SK-N-MC (cell line): Measurements from ENCODE around the gene SHANK2.

Experiments used
- DNase-seq: peaks from one replicate; pipeline ENCODE4 v3.0.0-alpha.2; 2011; ENCODE audit warnings: low read depth, low spot score
- H3K27ac ChIP-seq: fragments of 200-600 bp; sonication (generic); 2 replicates; pipeline ENCODE4 v1.5.1; 2016; ENCODE audit warnings: mixed run types
- H3K36me3 ChIP-seq: fragments of 200-600 bp; sonication (generic); 2 replicates; pipeline ENCODE4 v1.6.1; 2017; ENCODE audit warnings: antibody characterized with exemption, low read length, mixed read lengths; ENCODE audit not compliant: insufficient read depth
- H3K4me3 ChIP-seq: fragments of 200-600 bp; sonication (generic); 2 replicates; pipeline ENCODE4 v1.5.1; 2016
- H3K9ac ChIP-seq: fragments of 200-600 bp; sonication (generic); 2 replicates; pipeline ENCODE4 v1.8.0; 2017; ENCODE audit warnings: mixed run types, mixed read lengths; ENCODE audit not compliant: insufficient read length
- H3K9me3 ChIP-seq: fragments of 200-600 bp; sonication (generic); 2 replicates; pipeline ENCODE4 v1.6.1; 2017; ENCODE audit warnings: low read depth, mild to moderate bottlenecking, antibody characterized with exemption, low read length, moderate library complexity, mixed read lengths
- EZH2 ChIP-seq: fragments of 200-600 bp; sonication (generic); IDR thresholded peaks from one replicate; pipeline ENCODE4 v1.6.1; 2017; ENCODE audit warnings: antibody characterized with exemption
- FOXP2 ChIP-seq: optimal IDR thresholded peaks from 2 replicates; pipeline ENCODE3; 2011; ENCODE audit warnings: mild to moderate bottlenecking, moderate library complexity; ENCODE audit not compliant: insufficient read depth; ENCODE audit errors: extremely low read length, control extremely low read depth
- POLR2AphosphoS5 ChIP-seq: IDR thresholded peaks from 2 replicates; pipeline ENCODE4 v1.6.1; 2012; ENCODE audit warnings: mild to moderate bottlenecking, low read depth, low read length, borderline replicate concordance

Gene SHANK2

GRCh38 chr11:71203681-71204080 lies 48.7 kb downstream of the SHANK2 start:
- H3K27ac ChIP-seq = no peak overlapping the region
- H3K9ac ChIP-seq = no peak overlapping the region
- TF ChIP-seq EZH2 (no peak), FOXP2 (no peak), POLR2AphosphoS5 (no peak)
- no peaks in the 10 kb centered on the region for H3K9me3 ChIP-seq
- DNase-seq = no peak
- no peak overlapping the region for H3K4me3 ChIP-seq
- H3K36me3 ChIP-seq = no peaks in the 10 kb centered on the region

- Histone ChIP-seq H3K9me3 (no peaks in the 10 kb centered on the region), H3K9ac (no peak overlapping the region), H3K27ac (no peak overlapping the region), H3K4me3 (no peak overlapping the region), H3K36me3 (no peaks in the 10 kb centered on the region)
- no peak for TF ChIP-seq FOXP2
- TF ChIP-seq POLR2AphosphoS5 = no peak
- TF ChIP-seq EZH2 = no peak
- no peak for DNase-seq
These were observed 49.4 kb downstream of the SHANK2 start for GRCh38 chr11:71202966-71203365.

DNA sequence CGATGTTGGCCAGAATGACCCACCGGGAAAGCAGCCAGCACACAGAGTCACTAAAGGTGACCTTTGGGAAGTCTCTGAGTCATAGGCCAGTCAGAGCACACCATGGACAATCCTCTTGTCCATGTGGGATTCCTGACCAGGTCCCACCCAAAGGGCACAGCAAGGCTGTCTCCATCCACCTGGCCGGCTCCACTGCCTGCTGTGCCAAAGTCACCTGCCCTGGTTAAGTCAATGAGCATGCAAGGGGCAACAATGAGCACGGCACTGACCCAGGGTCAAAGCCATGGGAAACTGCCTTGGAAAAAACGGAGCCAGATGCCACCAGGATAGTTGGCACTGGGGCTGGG lies 49.8 kb downstream of the SHANK2 start:
- H3K9me3 ChIP-seq = no peaks in the 10 kb centered on the region
- H3K9ac ChIP-seq = no peak overlapping the region
- no peak overlapping the region for H3K4me3 ChIP-seq
- no peak for DNase-seq
- no peak overlapping the region for H3K27ac ChIP-seq
- no peaks in the 10 kb centered on the region for H3K36me3 ChIP-seq
- TF ChIP-seq POLR2AphosphoS5 (no peak), FOXP2 (no peak), EZH2 (no peak)
